Endodermal cell (in vitro differentiated cells): Measurements from ENCODE around the gene CUL4A. TPM values are rescaled to one million over a fixed set of nuclear protein-coding genes. Genes with fewer than 3 reads are reported as not detected.
A peak's percentile ranks its signal among the peaks of the same experiment; 100 is the strongest.

ENCODE experiments used
- DNase-seq: peaks from one replicate; pipeline ENCODE4 v3.0.0-alpha.2; 2017
- H3K27ac ChIP-seq: 2 replicates; pipeline ENCODE4 v1.5.1; 2013; ENCODE audit warnings: mild to moderate bottlenecking, low read depth, low read length, moderate library complexity
- H3K27me3 ChIP-seq: 2 replicates; pipeline ENCODE4 v1.6.1; 2013; ENCODE audit warnings: mild to moderate bottlenecking, low read length, moderate library complexity; ENCODE audit not compliant: insufficient read depth, control insufficient read depth, poor library complexity, severe bottlenecking
- H3K36me3 ChIP-seq: 2 replicates; pipeline ENCODE4 v1.7.0; 2013; ENCODE audit warnings: mild to moderate bottlenecking, low read length, moderate library complexity; ENCODE audit not compliant: control insufficient read depth, insufficient read depth
- H3K4me1 ChIP-seq: one replicate; pipeline ENCODE4 v1.7.0; 2013; ENCODE audit warnings: low read length; ENCODE audit not compliant: control insufficient read depth, insufficient read depth
- H3K4me3 ChIP-seq: 2 replicates; pipeline ENCODE4 v1.5.1; 2013; ENCODE audit warnings: mild to moderate bottlenecking, low read length, moderate library complexity
- H3K9ac ChIP-seq: 2 replicates; pipeline ENCODE4 v1.6.1; 2013; ENCODE audit warnings: mild to moderate bottlenecking, low read length, moderate library complexity; ENCODE audit not compliant: poor library complexity, severe bottlenecking; ENCODE audit errors: extremely low read depth
- H3K9me3 ChIP-seq: 2 replicates; pipeline ENCODE4 v1.6.1; 2013; ENCODE audit warnings: mild to moderate bottlenecking, low read length, moderate library complexity; ENCODE audit not compliant: control insufficient read depth
- H3K27ac Mint-ChIP-seq: 2 replicates; pipeline ENCODE4 v1.8.0; 2020; ENCODE audit warnings: mixed read lengths
- H3K27me3 Mint-ChIP-seq: 2 replicates; pipeline ENCODE4 v1.8.0; 2021; ENCODE audit warnings: mild to moderate bottlenecking, mixed read lengths; ENCODE audit not compliant: insufficient read depth
- H3K36me3 Mint-ChIP-seq: 2 replicates; pipeline ENCODE4 v1.8.0; 2020; ENCODE audit warnings: low read depth, mixed read lengths
- H3K4me1 Mint-ChIP-seq: 2 replicates; pipeline ENCODE4 v1.8.0; 2020; ENCODE audit warnings: mixed read lengths
- H3K4me3 Mint-ChIP-seq: 2 replicates; pipeline ENCODE4 v1.8.0; 2020; ENCODE audit warnings: mild to moderate bottlenecking, moderate library complexity, mixed read lengths
- H3K9me3 Mint-ChIP-seq: 2 replicates; pipeline ENCODE4 v1.8.0; 2020; ENCODE audit warnings: mild to moderate bottlenecking, mixed read lengths
- WGBS, 2 experiments: methylation state at CpG; one replicate each; pipeline versions ENCODE4 v1.1.5 to v1.1.7; 2013; ENCODE audit warnings: missing lambda C conversion rate in 2 of 2, mixed read lengths in 1 of 2; ENCODE audit not compliant: insufficient coverage in 1 of 2, insufficient read length in 1 of 2; 5-methylcytosine and 5-hydroxymethylcytosine counted together
- total RNA-seq, 2 donors: library from RNA; stranded (reverse); fragmentation: NEBNext Ultra II Directional in 1 of 2; extraction: Animal tissue kit (Norgen Biotek cat#: 25700) in 1 of 2; gene quantifications; 2 replicates in 1 of 2; 3 replicates in 1 of 2; pipeline ENCODE4 v1.2.1, GENCODE V29; 2021
- TF ChIP-seq, protein P1 (sequence below): fragments of 200-600 bp; sonication (generic); conservative IDR thresholded peaks from 2 replicates; pipeline ENCODE4 v1.5.0; 2021; ENCODE audit warnings: antibody characterized with exemption, mild to moderate bottlenecking

CUL4A gene
- total RNA-seq, 2 donors from 2014 or later, result 92.9 to 99.4 TPM

DNA sequence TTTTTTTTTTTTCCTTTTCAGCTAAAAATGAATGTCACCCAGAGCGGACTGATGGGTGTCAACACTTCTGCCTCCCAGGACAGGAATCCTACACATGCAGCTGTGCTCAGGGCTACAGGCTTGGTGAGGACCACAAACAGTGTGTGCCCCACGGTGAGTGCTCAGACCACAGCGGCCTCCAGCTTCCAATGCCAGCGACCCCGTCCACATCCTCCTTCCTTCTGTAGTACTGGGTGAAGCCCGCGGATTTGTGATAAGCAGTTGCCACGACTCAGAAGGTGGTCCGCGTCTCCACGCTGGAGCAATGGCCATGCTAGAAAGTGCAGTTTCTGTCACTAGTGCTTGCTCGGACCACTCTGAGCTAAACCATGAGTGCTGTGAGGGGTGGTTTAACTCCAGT lies 44.9 kb upstream of the CUL4A start:
- no peaks in the 10 kb centered on the region for H3K27me3 ChIP-seq
- no peak overlapping the region for H3K9ac ChIP-seq
- TF ChIP-seq, protein P1, sequence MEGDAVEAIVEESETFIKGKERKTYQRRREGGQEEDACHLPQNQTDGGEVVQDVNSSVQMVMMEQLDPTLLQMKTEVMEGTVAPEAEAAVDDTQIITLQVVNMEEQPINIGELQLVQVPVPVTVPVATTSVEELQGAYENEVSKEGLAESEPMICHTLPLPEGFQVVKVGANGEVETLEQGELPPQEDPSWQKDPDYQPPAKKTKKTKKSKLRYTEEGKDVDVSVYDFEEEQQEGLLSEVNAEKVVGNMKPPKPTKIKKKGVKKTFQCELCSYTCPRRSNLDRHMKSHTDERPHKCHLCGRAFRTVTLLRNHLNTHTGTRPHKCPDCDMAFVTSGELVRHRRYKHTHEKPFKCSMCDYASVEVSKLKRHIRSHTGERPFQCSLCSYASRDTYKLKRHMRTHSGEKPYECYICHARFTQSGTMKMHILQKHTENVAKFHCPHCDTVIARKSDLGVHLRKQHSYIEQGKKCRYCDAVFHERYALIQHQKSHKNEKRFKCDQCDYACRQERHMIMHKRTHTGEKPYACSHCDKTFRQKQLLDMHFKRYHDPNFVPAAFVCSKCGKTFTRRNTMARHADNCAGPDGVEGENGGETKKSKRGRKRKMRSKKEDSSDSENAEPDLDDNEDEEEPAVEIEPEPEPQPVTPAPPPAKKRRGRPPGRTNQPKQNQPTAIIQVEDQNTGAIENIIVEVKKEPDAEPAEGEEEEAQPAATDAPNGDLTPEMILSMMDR, result no peak
- Mint-ChIP-seq H3K4me3 (no peak overlapping the region), H3K9me3 (peaks cover 12% of the 10 kb centered on the region), H3K36me3 (peaks cover 38% of the 10 kb centered on the region), H3K4me1 (peaks cover 28% of the 10 kb centered on the region), H3K27me3 (no peaks in the 10 kb centered on the region), H3K27ac (peak overlapping the region; percentile 55)
- H3K27ac ChIP-seq, result no peak overlapping the region
- H3K9me3 ChIP-seq, result peaks cover 12% of the 10 kb centered on the region
- peak; percentile 44 for DNase-seq
- WGBS, 2 experiments, result 91 to 95% methylated on average over 10 to 12 of the region's 12 CpGs
- peaks cover 11% of the 10 kb centered on the region for H3K4me1 ChIP-seq
- no peak overlapping the region for H3K4me3 ChIP-seq
- H3K36me3 ChIP-seq, result peaks cover 23% of the 10 kb centered on the region

DNA sequence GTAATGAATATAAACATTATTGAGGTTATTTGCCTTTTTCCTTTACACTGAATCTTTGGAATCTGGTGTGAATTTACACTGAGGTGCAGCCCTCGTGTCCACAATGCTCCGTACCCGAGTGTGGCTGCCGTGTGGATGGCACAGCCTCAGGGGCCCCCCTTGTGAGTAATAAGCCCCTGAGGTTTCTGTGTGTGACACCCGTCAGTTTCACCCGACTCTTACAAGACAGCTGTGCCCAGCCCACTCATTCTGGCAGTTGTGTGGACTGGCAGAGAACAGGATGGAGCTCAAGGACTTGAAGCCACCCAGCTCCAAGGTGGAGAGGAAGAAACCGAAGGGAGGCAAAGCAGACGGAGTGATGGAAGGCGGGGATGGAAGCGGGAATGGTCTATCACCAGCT lies 43.1 kb upstream of the CUL4A start:
- peaks cover 27% of the 10 kb centered on the region for H3K36me3 ChIP-seq
- H3K27me3 ChIP-seq, result no peaks in the 10 kb centered on the region
- peaks cover 45% of the 10 kb centered on the region for H3K36me3 Mint-ChIP-seq
- no peak overlapping the region for H3K27ac ChIP-seq
- H3K4me1 ChIP-seq, result peaks cover 20% of the 10 kb centered on the region
- TF ChIP-seq, protein P1, result no peak
- H3K4me3 ChIP-seq, result no peak overlapping the region
- WGBS, 2 experiments, result 87 to 95% methylated on average over 8 to 10 of the region's 10 CpGs
- H3K9me3 Mint-ChIP-seq, result peaks cover 12% of the 10 kb centered on the region
- peaks cover 33% of the 10 kb centered on the region for H3K4me1 Mint-ChIP-seq
- no peaks in the 10 kb centered on the region for H3K27me3 Mint-ChIP-seq
- H3K4me3 Mint-ChIP-seq, result no peak overlapping the region
- no peak overlapping the region for H3K27ac Mint-ChIP-seq
- H3K9me3 ChIP-seq, result peaks cover 12% of the 10 kb centered on the region
- peak; percentile 32 for DNase-seq
- no peak overlapping the region for H3K9ac ChIP-seq

DNA sequence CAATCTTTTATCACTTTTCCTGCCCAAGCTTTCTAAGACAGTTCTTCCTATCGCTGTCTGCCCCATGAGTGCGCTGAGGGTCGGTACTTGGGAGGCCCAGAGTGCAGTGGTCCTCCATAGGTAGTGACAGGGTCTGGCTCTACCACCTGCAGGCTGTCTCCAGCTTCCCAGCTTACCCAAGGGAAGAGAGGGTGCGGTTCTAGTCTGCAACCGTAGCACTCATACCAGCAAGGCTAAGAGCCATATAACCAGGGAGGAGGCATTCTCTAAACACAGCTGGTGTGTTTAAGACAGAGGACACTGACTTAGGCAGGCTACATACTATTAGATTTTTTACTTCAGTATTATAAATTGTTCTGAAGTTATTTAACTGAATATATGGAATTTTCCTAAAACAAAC lies 42.7 kb upstream of the CUL4A start:
- no peaks in the 10 kb centered on the region for H3K27me3 Mint-ChIP-seq
- DNase-seq, result peak; percentile 32
- H3K4me3 ChIP-seq, result no peak overlapping the region
- no peaks in the 10 kb centered on the region for H3K27me3 ChIP-seq
- TF ChIP-seq, protein P1, result no peak
- no peak overlapping the region for H3K9ac ChIP-seq
- H3K9me3 ChIP-seq, result peaks cover 12% of the 10 kb centered on the region
- H3K27ac Mint-ChIP-seq, result no peak overlapping the region
- peaks cover 49% of the 10 kb centered on the region for H3K36me3 Mint-ChIP-seq
- H3K4me1 ChIP-seq, result peaks cover 23% of the 10 kb centered on the region
- H3K36me3 ChIP-seq, result peaks cover 31% of the 10 kb centered on the region
- peaks cover 36% of the 10 kb centered on the region for H3K4me1 Mint-ChIP-seq
- H3K4me3 Mint-ChIP-seq, result no peak overlapping the region
- peaks cover 12% of the 10 kb centered on the region for H3K9me3 Mint-ChIP-seq
- WGBS, 2 experiments, result 95 to 100% methylated on average over 2 to 5 of the region's 5 CpGs
- no peak overlapping the region for H3K27ac ChIP-seq
